CD4-positive, alpha-beta T cell (primary cell): Measurements from ENCODE around the gene UPF3A. TPM values are rescaled to one million over a fixed set of nuclear protein-coding genes. Genes with fewer than 3 reads are reported as not detected.
A peak's percentile ranks its signal among the peaks of the same experiment; 100 is the strongest.

Source experiments
- ATAC-seq: fragments of 200-7000 bp; cut with Tn5 transposase; one replicate; pipeline ENCODE4 v1.10.0; 2022; ENCODE audit warnings: mild to moderate bottlenecking; ENCODE audit not compliant: poor library complexity
- CTCF ChIA-PET: fragments of 350-600 bp; sonication (Branson Sonifier 250); formaldehyde crosslinking; loops from one replicate; lab custom pipeline; 2021; ENCODE audit warnings: antibody characterized with exemption, inconsistent platforms; lab: Charles Lee
- POLR2A ChIA-PET: fragments of 350-600 bp; sonication (Branson Sonifier 250); formaldehyde crosslinking; loops from one replicate; lab custom pipeline; 2021; ENCODE audit warnings: antibody characterized with exemption, inconsistent platforms; lab: Charles Lee
- DNase-seq, 14 experiments: peaks; one replicate each; pipeline ENCODE4 v3.0.0-alpha.2; 2013 to 2020; ENCODE audit warnings: mixed read lengths in 2 of 14
- H3K27ac ChIP-seq, 2 donors: one replicate each; pipeline versions ENCODE4 v1.5.1 to v1.7.0; 2013; ENCODE audit warnings: low read length in 2 of 2, low read depth in 1 of 2, mild to moderate bottlenecking in 1 of 2
- H3K27me3 ChIP-seq, 2 experiments: 1 replicate in 1 of 2; 2 replicates in 1 of 2; pipeline versions ENCODE4 v1.6.1 to v1.7.0; 2013; ENCODE audit warnings: low read length in 2 of 2, control low read depth in 1 of 2, mild to moderate bottlenecking in 1 of 2, moderate library complexity in 1 of 2; ENCODE audit not compliant: insufficient read depth in 2 of 2, control insufficient read depth in 1 of 2
- H3K36me3 ChIP-seq: one replicate; pipeline ENCODE4 v1.6.1; 2013; ENCODE audit warnings: low read length, control low read depth; ENCODE audit not compliant: insufficient read depth
- H3K4me1 ChIP-seq: one replicate; pipeline ENCODE4 v1.6.1; 2013; ENCODE audit warnings: low read length, control low read depth; ENCODE audit not compliant: insufficient read depth
- H3K4me3 ChIP-seq: one replicate; pipeline ENCODE4 v1.5.1; 2013; ENCODE audit warnings: mild to moderate bottlenecking, low read length, moderate library complexity
- H3K9me3 ChIP-seq, 2 experiments: 1 replicate in 1 of 2; 2 replicates in 1 of 2; pipeline versions ENCODE4 v1.6.1 to v1.7.0; 2013; ENCODE audit warnings: low read length in 2 of 2, mild to moderate bottlenecking in 2 of 2, control low read depth in 1 of 2, moderate library complexity in 1 of 2; ENCODE audit not compliant: control insufficient read depth in 1 of 2, insufficient read depth in 1 of 2
- H3K27ac Mint-ChIP-seq: one replicate; pipeline ENCODE4 v1.8.0; 2020; ENCODE audit warnings: mixed read lengths
- H3K27me3 Mint-ChIP-seq: one replicate; pipeline ENCODE4 v1.8.0; 2021; ENCODE audit warnings: mixed read lengths
- H3K36me3 Mint-ChIP-seq: one replicate; pipeline ENCODE4 v1.8.0; 2021; ENCODE audit warnings: low read depth, mixed read lengths
- H3K4me1 Mint-ChIP-seq: one replicate; pipeline ENCODE4 v1.8.0; 2021; ENCODE audit warnings: low read depth, mixed read lengths
- H3K4me3 Mint-ChIP-seq: one replicate; pipeline ENCODE4 v1.8.0; 2020; ENCODE audit warnings: mild to moderate bottlenecking, mixed read lengths
- H3K9me3 Mint-ChIP-seq: one replicate; pipeline ENCODE4 v1.8.0; 2020; ENCODE audit warnings: mixed read lengths
- intact Hi-C, 2 experiments: fragments of 100-400 bp; cut with DNase I in 1 of 2; cut with micrococcal nuclease in 1 of 2; formaldehyde crosslinking; loops; one replicate each; pipeline versions ENCODE4 v1.15.1 to v1.9.0; 2023 to 2025; cut with DNase I, micrococcal nuclease
- total RNA-seq, 174 experiments: library from RNA in 2 of 174; stranded (reverse) in 2 of 174; gene quantifications; one replicate each; pipeline ENCODE4 v1.2.3 and lab custom pipeline; 2021 to 2026
- TF ChIP-seq, protein P1 (sequence below): fragments of 200-600 bp; IDR thresholded peaks from one replicate; pipeline ENCODE4 v1.8.0; 2022; ENCODE audit warnings: antibody characterized with exemption, mild to moderate bottlenecking

Gene UPF3A
- total RNA-seq, 2 experiments from 2014 or later: 31.8 TPM

DNA sequence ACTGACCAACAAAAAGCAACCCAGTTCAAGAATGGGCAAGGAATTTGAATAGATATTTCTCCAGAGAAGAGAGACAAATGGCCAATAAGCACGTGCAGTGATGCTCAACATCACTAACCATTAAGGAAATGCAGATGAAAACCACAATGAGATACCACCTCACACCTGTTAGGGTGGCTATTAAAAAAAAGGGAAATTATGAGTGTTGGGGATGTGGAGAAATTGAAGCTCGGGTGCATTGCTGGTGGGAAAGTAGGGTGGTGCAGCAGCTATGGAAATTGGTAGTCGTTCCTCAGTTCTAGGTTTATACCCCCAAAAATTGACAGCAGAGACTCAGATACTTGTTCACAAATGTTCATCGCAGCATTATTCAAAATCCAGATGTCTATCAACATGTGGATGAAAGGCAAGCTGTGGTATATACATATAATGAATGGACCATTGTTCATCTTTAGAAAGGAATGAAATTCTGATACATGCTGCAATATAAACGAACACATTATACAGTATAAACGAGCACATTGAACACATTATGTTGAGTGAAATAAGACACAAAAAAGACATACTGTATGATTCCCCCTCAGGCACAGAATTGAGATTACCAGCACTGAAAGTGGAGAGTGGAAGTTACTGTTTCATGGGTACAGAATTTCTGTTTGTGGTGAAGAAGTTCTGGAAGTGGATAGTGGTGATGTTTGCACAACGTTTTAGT lies 33.8 kb downstream of the UPF3A start:
- TF ChIP-seq, protein P1, sequence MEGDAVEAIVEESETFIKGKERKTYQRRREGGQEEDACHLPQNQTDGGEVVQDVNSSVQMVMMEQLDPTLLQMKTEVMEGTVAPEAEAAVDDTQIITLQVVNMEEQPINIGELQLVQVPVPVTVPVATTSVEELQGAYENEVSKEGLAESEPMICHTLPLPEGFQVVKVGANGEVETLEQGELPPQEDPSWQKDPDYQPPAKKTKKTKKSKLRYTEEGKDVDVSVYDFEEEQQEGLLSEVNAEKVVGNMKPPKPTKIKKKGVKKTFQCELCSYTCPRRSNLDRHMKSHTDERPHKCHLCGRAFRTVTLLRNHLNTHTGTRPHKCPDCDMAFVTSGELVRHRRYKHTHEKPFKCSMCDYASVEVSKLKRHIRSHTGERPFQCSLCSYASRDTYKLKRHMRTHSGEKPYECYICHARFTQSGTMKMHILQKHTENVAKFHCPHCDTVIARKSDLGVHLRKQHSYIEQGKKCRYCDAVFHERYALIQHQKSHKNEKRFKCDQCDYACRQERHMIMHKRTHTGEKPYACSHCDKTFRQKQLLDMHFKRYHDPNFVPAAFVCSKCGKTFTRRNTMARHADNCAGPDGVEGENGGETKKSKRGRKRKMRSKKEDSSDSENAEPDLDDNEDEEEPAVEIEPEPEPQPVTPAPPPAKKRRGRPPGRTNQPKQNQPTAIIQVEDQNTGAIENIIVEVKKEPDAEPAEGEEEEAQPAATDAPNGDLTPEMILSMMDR: no peak
- intact Hi-C loops: loop anchor here in 1 of 2 experiments (2.0 kb wide), 1 partner anchor 34 kb away; the partner anchor contains the start of gene UPF3A
- peak overlapping the region; percentile 3 to 64 for H3K27ac ChIP-seq
- peak overlapping the region; percentile 76 for H3K27ac Mint-ChIP-seq
- CTCF ChIA-PET: interaction anchor here (0.8 kb wide), 1 partner anchor 10 kb away, joined by 3 read pairs; no protein-coding TSS in a partner anchor
- H3K36me3 ChIP-seq: peaks cover 3% of the 10 kb centered on the region
- H3K36me3 Mint-ChIP-seq: peaks cover 12% of the 10 kb centered on the region
- H3K4me1 Mint-ChIP-seq: peaks cover 52% of the 10 kb centered on the region
- ATAC-seq: peak; percentile 21
- no peaks in the 10 kb centered on the region for H3K27me3 Mint-ChIP-seq
- H3K4me1 ChIP-seq: peaks cover 32% of the 10 kb centered on the region
- no peaks in the 10 kb centered on the region for H3K9me3 ChIP-seq
- DNase-seq: peak in 3 of 14 experiments; percentile 46 to 57 (median 52)
- POLR2A ChIA-PET: interaction anchor here (0.6 to 1.0 kb wide), 2 partner anchors 34 to 35 kb away, joined by 3 to 7 read pairs; partner anchors contain the start of gene UPF3A
- H3K9me3 Mint-ChIP-seq: no peaks in the 10 kb centered on the region
- H3K4me3 ChIP-seq: peak overlapping the region; percentile 55
- H3K4me3 Mint-ChIP-seq: peak overlapping the region; percentile 87
- no peaks in the 10 kb centered on the region for H3K27me3 ChIP-seq

- CTCF ChIA-PET: interaction anchor here (0.7 kb wide), 1 partner anchor 21 kb away, joined by 3 read pairs; no protein-coding TSS in a partner anchor
- POLR2A ChIA-PET: interaction anchor here (0.6 kb wide), 1 partner anchor 34 kb away, joined by 3 read pairs; no protein-coding TSS in a partner anchor
- DNase-seq: no peak
- H3K9me3 Mint-ChIP-seq: no peaks in the 10 kb centered on the region
- intact Hi-C loops: no loop called here
- peaks cover 42% of the 10 kb centered on the region for H3K36me3 Mint-ChIP-seq
- no peaks in the 10 kb centered on the region for H3K27me3 Mint-ChIP-seq
- H3K4me1 Mint-ChIP-seq: peaks cover 46% of the 10 kb centered on the region
- Histone ChIP-seq H3K27ac (no peak overlapping the region), H3K4me1 (peaks cover 27% of the 10 kb centered on the region), H3K4me3 (no peak overlapping the region), H3K27me3 (no peaks in the 10 kb centered on the region), H3K36me3 (peaks cover 29% of the 10 kb centered on the region), H3K9me3 (no peaks in the 10 kb centered on the region)
- TF ChIP-seq, protein P1: no peak
- H3K27ac Mint-ChIP-seq: peak overlapping the region; percentile 13
- peak overlapping the region; percentile 52 for H3K4me3 Mint-ChIP-seq
- ATAC-seq: no peak
These were observed 37.2 kb downstream of the UPF3A start for GRCh38 chr13:114318624-114319023.

GRCh38 chr13:114319441-114319913 lies 38.1 kb downstream of the UPF3A start:
- DNase-seq (no peak), ATAC-seq (no peak)
- no peaks in the 10 kb centered on the region for H3K9me3 Mint-ChIP-seq
- Histone ChIP-seq H3K36me3 (peaks cover 37% of the 10 kb centered on the region), H3K27ac (no peak overlapping the region), H3K4me3 (no peak overlapping the region), H3K9me3 (no peaks in the 10 kb centered on the region), H3K4me1 (peaks cover 25% of the 10 kb centered on the region), H3K27me3 (no peaks in the 10 kb centered on the region)
- CTCF ChIA-PET: no interaction called here
- intact Hi-C loops: no loop called here
- no peaks in the 10 kb centered on the region for H3K27me3 Mint-ChIP-seq
- peaks cover 42% of the 10 kb centered on the region for H3K4me1 Mint-ChIP-seq
- H3K27ac Mint-ChIP-seq: peak overlapping the region; percentile 13
- H3K4me3 Mint-ChIP-seq: no peak overlapping the region
- TF ChIP-seq, protein P1: no peak
- POLR2A ChIA-PET: no interaction called here
- H3K36me3 Mint-ChIP-seq: peaks cover 50% of the 10 kb centered on the region
